GM21529 (cell line): ENCODE data around the gene RND2.
A peak's percentile ranks its signal among the peaks of the same experiment; 100 is the strongest.
"Not testable (repeated sequence)": the region's sequence is repeated elsewhere in the genome, so short reads cannot be mapped to it uniquely, and the experiment has no call there.

Experiments
- ATAC-seq: cut with Tn5 transposase; IDR thresholded peaks from one replicate; pipeline ENCODE4 v1.9.1; 2021; ENCODE audit not compliant: unreplicated experiment

Gene RND2

GRCh38 chr17:43024407-43025289 is at the start of gene RND2:
Gene RND2 (plus strand): TSS chr17:43025231. CDS start chr17:43025348, 117 bp downstream.
- peak; percentile 60 for ATAC-seq

GRCh38 chr17:42975265-42975664 is 49.8 kb upstream of the RND2 start:
- no peak for ATAC-seq

GRCh38 chr17:42975701-42976100 is 49.3 kb upstream of the RND2 start:
- ATAC-seq = not testable (repeated sequence)

GRCh38 chr17:42979511-42980273 is 45.3 kb upstream of the RND2 start, which contains the start of gene PTGES3L:
Gene PTGES3L (minus strand): TSS chr17:42980080. CDS start chr17:42980053, 27 bp downstream.
- ATAC-seq = peak; percentile 34

GRCh38 chr17:42980274-42980765 is 44.7 kb upstream of the RND2 start, which contains the start of gene RUNDC1:
Gene RUNDC1 (plus strand): TSS chr17:42980565. CDS start chr17:42980577, 12 bp downstream.
- ATAC-seq = peak; percentile 58

GRCh38 chr17:42980766-42981397 is 44.1 kb upstream of the RND2 start:
- peak; percentile 32 for ATAC-seq

- no peak for ATAC-seq
Observed at GRCh38 chr17:42982266-42982665, 42.8 kb upstream of the RND2 start.

GRCh38 chr17:42985225-42985624 is 39.8 kb upstream of the RND2 start:
- peak; percentile 60 for ATAC-seq

GRCh38 chr17:42989141-42989540 is 35.9 kb upstream of the RND2 start:
- no peak for ATAC-seq

- ATAC-seq = no peak
Observed at GRCh38 chr17:42989726-42990652, 35.0 kb upstream of the RND2 start.

- no peak for ATAC-seq
Observed at GRCh38 chr17:42991471-42991870, 33.6 kb upstream of the RND2 start.

- no peak for ATAC-seq
Observed at GRCh38 chr17:42992872-42993271, 32.2 kb upstream of the RND2 start.

- ATAC-seq = not testable (repeated sequence)
Observed at GRCh38 chr17:42993913-42994312, 31.1 kb upstream of the RND2 start.

GRCh38 chr17:42997390-42997983 is 27.5 kb upstream of the RND2 start:
- ATAC-seq = no peak

GRCh38 chr17:42997984-42998938 is 26.8 kb upstream of the RND2 start, which contains the start of gene RPL27:
Gene RPL27 (plus strand): TSS chr17:42998419. CDS start chr17:42998751, 332 bp downstream.
- peak; percentile 92 for ATAC-seq

GRCh38 chr17:42999003-42999525 is 26.0 kb upstream of the RND2 start:
- no peak for ATAC-seq

GRCh38 chr17:43000894-43001293 is 24.1 kb upstream of the RND2 start:
- not testable (repeated sequence) for ATAC-seq

GRCh38 chr17:43003542-43004172 is 21.4 kb upstream of the RND2 start:
- no peak for ATAC-seq
